GM12801 (cell line): ENCODE data around the gene QDPR.

Source experiments
- CTCF ChIP-seq: IDR thresholded peaks from one replicate; pipeline ENCODE4 v1.5.1; 2011; ENCODE audit warnings: control low read depth; ENCODE audit not compliant: insufficient read length; ENCODE audit errors: extremely low read depth

The QDPR gene

GRCh38 chr4:17437396-17437795 is 74.5 kb downstream of the QDPR start:
- TF ChIP-seq CTCF = no peak

GRCh38 chr4:17436750-17437090 is 75.2 kb downstream of the QDPR start:
- no peak for TF ChIP-seq CTCF
